Measurements from ENCODE around the gene SIRPB2. TPM values are rescaled to one million over a fixed set of nuclear protein-coding genes. Genes with fewer than 3 reads are reported as not detected.

SIRPB2 gene
- total RNA-seq, 1 experiment from 2014 or later, result not detected

DNA sequence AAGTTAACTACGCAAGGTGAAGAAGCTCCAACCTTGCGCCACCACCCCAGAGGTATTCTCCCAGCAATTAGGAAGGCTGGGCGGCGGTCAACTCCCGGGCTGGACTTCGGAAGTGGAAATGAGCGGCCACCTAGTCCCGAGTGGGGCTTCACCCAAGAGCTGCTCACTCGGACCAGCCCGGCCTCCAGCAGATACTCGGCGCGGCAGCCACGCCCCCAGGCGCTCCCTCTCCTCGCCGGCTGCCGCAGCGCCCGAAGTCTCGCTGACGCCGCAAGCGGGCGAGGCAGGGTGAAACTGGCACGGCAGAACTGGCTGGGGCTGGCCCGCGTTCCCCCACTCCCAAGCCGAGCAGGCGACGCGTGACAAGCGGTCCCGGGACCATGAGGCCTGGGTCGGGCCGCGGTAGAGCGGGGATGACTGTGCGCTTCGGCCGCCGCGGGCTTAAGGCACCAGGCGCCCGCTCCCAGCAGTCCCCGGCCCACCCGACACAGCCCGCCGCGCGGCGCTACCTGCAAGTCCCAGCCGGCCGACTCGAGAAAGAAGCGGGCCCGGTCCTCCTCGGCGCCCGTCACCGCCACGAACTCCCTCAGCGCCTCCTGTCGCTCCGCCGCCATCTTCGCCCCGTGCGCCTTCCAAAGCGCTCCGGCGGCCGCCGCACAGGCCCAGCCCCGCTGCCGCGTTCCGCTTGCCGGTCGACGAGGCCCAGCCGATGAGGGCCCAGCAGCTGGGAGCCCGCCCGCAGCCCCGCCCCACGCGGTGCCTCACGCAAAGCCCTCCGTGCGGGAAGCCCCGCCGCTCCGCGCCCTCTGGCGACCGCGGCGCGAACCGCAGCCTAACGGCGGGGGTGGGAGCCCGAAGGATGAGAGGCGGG, 24.8 kb downstream of the SIRPB2 start, which contains the start of gene NSFL1C:
Gene NSFL1C, minus strand, starts transcription at position 639 of the 871 bp plus-strand sequence. Its CDS starts 25 bp downstream, at position 614.
- H2BK15ac ChIP-seq (ENCODE audit: low read depth, low read length), result no peak within 1 kb of the TSS
- no peaks in the 10 kb centered on the region for H3K9me3 ChIP-seq (ENCODE audit: control insufficient read depth, low read depth, low read length)
- no peak within 1 kb of the TSS for H2BK120ac ChIP-seq (ENCODE audit: low read depth, low read length, poor library complexity, severe bottlenecking)
- Mint-ChIP-seq H3K4me1 (peaks cover 35 to 40% of the 10 kb centered on the region in 2 experiments), H3K36me3 (ENCODE audit: insufficient read depth in 1 of 3, low read depth in 3 of 3) (peaks cover 6 to 21% (median 17%) of the 10 kb centered on the region in 3 experiments; a peak in 6 of 7 replicates), H3K9me3 (no peaks in the 10 kb centered on the region; a peak in 1 of 5 replicates), H3K4me3 (peak within 1 kb of the TSS; percentile 80 to 92), H3K27me3 (ENCODE audit: low read depth) (peaks cover 5% of the 10 kb centered on the region), H3K27ac (peak within 1 kb of the TSS in 2 of 3 experiments; percentile 56 to 57; a peak in 3 of 7 replicates)
- H2BK5ac ChIP-seq (ENCODE audit: insufficient read length, low read length), result no peak within 1 kb of the TSS
- no peak within 1 kb of the TSS for H4K5ac ChIP-seq (ENCODE audit: insufficient read length, low read depth, low read length)
- no peaks in the 10 kb centered on the region; the same call in 1 of the 2 replicates for H3K4me1 ChIP-seq (ENCODE audit: insufficient read depth, low read length)
- no peak within 1 kb of the TSS for H4K8ac ChIP-seq (replicated peaks; ENCODE audit: insufficient read length, low read depth, low read length)
- H3K4ac ChIP-seq (ENCODE audit: low read depth, low read length), result no peak within 1 kb of the TSS
- no peak within 1 kb of the TSS for H2AK5ac ChIP-seq (ENCODE audit: insufficient read length, low read length)
- H3K4me2 ChIP-seq (ENCODE audit: insufficient read depth, insufficient read length, low read length), result peak within 1 kb of the TSS; percentile 95
- H4K91ac ChIP-seq (ENCODE audit: insufficient read length, low read depth, low read length), result no peak within 1 kb of the TSS
- no peak within 1 kb of the TSS for H3K27ac ChIP-seq (ENCODE audit: insufficient read length, low read depth, low read length)
- no peaks in the 10 kb centered on the region for H3K27me3 ChIP-seq (ENCODE audit: insufficient read depth, low read length)
- peak within 1 kb of the TSS; percentile 64 for H3K9ac ChIP-seq (ENCODE audit: extremely low read depth, insufficient read length, low read length)
- H2AFZ ChIP-seq (ENCODE audit: low read length), result no peak within 1 kb of the TSS
- peaks cover 18% of the 10 kb centered on the region for H3K79me1 ChIP-seq (ENCODE audit: insufficient read depth, low read depth, low read length, poor library complexity, severe bottlenecking)
- DNase-seq, result peak; percentile 96
- no peak within 1 kb of the TSS for H2BK20ac ChIP-seq (ENCODE audit: low read depth, low read length, poor library complexity, severe bottlenecking)
- H4K20me1 ChIP-seq (ENCODE audit: control insufficient read depth, insufficient read depth, insufficient read length), result no peaks in the 10 kb centered on the region
- no peak within 1 kb of the TSS for H3K23ac ChIP-seq (ENCODE audit: insufficient read length, low read depth, low read length)
- TF ChIP-seq, protein P1, sequence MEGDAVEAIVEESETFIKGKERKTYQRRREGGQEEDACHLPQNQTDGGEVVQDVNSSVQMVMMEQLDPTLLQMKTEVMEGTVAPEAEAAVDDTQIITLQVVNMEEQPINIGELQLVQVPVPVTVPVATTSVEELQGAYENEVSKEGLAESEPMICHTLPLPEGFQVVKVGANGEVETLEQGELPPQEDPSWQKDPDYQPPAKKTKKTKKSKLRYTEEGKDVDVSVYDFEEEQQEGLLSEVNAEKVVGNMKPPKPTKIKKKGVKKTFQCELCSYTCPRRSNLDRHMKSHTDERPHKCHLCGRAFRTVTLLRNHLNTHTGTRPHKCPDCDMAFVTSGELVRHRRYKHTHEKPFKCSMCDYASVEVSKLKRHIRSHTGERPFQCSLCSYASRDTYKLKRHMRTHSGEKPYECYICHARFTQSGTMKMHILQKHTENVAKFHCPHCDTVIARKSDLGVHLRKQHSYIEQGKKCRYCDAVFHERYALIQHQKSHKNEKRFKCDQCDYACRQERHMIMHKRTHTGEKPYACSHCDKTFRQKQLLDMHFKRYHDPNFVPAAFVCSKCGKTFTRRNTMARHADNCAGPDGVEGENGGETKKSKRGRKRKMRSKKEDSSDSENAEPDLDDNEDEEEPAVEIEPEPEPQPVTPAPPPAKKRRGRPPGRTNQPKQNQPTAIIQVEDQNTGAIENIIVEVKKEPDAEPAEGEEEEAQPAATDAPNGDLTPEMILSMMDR (conservative IDR thresholded peaks at IDR 0.05), result peak; percentile 100
- peaks cover 12% of the 10 kb centered on the region; the same call in 1 of the 2 replicates for H3K79me2 ChIP-seq (ENCODE audit: insufficient read depth, low read length)
- peaks cover 7% of the 10 kb centered on the region for H3K23me2 ChIP-seq (ENCODE audit: insufficient read length, low read depth, low read length, poor library complexity, severe bottlenecking)
- no peak within 1 kb of the TSS for H3T11ph ChIP-seq (ENCODE audit: low read length)
- no CpG with 5 or more reads among the region's 104 CpGs for WGBS (ENCODE audit: extremely low coverage, insufficient read length, low lambda C conversion rate)
- H3K56ac ChIP-seq (ENCODE audit: insufficient read length, low read depth, low read length), result no peak within 1 kb of the TSS
- no peak within 1 kb of the TSS for H2BK12ac ChIP-seq (ENCODE audit: insufficient read length, low read depth, low read length)
- H3K14ac ChIP-seq (ENCODE audit: insufficient read depth, low read length), result peak within 1 kb of the TSS; percentile 88
- peak within 1 kb of the TSS; percentile 77 for H3K18ac ChIP-seq (ENCODE audit: insufficient read length, low read depth, low read length)
